Tibial nerve (tissue), 4 donors: Measurements from ENCODE around the gene NBAS.

ENCODE experiments used
- EP300 ChIP-seq, 2 donors: sonication (generic); formaldehyde crosslinking; IDR thresholded peaks; one replicate each; pipeline ENCODE4 v1.6.1; 2017; ENCODE audit warnings: antibody characterized with exemption in 2 of 2, mild to moderate bottlenecking in 1 of 2
- TF ChIP-seq, protein P1 (sequence below), 5 experiments: fragments of 200-600 bp in 3 of 5; fragments of 450-650 bp in 2 of 5; sonication (generic) in 3 of 5; IDR thresholded peaks; one replicate each; pipeline ENCODE4 v1.5.1; 2016 to 2019; ENCODE audit warnings: antibody characterized with exemption in 5 of 5, mild to moderate bottlenecking in 3 of 5, moderate library complexity in 2 of 5

DNA sequence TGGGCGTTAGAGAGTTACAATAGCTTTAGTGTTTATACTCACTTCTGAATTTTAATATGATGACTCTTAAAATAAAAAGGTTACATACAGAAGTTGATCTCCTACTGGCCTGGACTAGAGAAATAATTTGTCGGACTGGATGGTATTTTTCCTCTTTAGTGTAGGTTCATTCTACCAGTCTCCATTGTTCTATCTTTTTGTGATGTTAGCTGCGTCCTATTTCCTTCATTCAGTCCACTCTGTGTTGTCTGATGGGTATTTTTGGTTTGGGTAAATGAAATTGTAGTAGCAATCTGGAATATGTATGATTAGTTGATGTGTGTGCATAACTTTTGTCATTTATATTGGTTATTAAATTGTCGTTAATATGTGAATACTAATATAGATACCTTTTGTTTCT, 35.8 kb upstream of the NBAS start:
- TF ChIP-seq, protein P1, sequence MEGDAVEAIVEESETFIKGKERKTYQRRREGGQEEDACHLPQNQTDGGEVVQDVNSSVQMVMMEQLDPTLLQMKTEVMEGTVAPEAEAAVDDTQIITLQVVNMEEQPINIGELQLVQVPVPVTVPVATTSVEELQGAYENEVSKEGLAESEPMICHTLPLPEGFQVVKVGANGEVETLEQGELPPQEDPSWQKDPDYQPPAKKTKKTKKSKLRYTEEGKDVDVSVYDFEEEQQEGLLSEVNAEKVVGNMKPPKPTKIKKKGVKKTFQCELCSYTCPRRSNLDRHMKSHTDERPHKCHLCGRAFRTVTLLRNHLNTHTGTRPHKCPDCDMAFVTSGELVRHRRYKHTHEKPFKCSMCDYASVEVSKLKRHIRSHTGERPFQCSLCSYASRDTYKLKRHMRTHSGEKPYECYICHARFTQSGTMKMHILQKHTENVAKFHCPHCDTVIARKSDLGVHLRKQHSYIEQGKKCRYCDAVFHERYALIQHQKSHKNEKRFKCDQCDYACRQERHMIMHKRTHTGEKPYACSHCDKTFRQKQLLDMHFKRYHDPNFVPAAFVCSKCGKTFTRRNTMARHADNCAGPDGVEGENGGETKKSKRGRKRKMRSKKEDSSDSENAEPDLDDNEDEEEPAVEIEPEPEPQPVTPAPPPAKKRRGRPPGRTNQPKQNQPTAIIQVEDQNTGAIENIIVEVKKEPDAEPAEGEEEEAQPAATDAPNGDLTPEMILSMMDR (IDR thresholded peaks at IDR 0.05) = no peak
- no peak for TF ChIP-seq EP300 (IDR thresholded peaks at IDR 0.05)
